ENCODE measurements around the gene MLKL. TPM values are rescaled to one million over a fixed set of nuclear protein-coding genes. Genes with fewer than 3 reads are reported as not detected.

MLKL gene
- total and polyA plus RNA-seq, 12 donors = 1.7 to 11.1 (median 3.9) TPM

DNA sequence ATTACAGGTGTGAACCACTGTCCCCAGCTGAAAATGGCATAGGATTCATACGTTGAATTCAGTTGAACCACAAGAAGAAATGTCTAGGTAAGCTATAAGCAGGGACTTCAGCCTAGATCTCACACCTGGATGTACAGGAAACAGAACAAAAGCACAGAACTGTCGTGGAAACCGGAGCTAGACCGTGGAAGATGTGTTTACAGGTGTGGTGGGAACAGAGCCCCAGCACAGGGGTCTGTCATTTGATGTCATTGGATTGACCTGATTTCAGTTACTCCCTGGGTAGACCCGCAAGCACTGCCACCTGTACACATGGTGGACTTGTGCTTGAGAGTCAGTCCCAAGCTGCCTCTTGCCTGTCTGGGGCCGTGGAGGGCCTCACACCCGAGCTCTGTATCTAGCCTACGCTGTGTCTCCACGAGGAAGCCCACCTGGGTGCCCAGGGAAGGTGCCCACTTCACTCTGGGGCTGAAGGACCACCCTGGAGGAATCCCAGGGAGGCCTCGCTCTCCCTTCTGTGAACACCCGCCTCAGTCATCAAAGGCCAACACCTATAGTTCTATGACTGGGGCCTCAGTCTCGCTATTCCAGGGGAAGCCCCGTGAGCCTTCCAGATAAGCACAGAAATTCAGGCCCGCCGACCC lies 32.2 kb upstream of the MLKL start:
- Histone ChIP-seq H3K9me3 (no peaks in the 10 kb centered on the region), H3K4me3 (no peak overlapping the region), H3K27ac (no peak overlapping the region), H3K27me3 (peaks cover 0 to 34% (median 18%) of the 10 kb centered on the region in 7 donors), H3K4me1 (no peaks in the 10 kb centered on the region), H3K36me3 (no peaks in the 10 kb centered on the region)
- TF ChIP-seq, protein P1, sequence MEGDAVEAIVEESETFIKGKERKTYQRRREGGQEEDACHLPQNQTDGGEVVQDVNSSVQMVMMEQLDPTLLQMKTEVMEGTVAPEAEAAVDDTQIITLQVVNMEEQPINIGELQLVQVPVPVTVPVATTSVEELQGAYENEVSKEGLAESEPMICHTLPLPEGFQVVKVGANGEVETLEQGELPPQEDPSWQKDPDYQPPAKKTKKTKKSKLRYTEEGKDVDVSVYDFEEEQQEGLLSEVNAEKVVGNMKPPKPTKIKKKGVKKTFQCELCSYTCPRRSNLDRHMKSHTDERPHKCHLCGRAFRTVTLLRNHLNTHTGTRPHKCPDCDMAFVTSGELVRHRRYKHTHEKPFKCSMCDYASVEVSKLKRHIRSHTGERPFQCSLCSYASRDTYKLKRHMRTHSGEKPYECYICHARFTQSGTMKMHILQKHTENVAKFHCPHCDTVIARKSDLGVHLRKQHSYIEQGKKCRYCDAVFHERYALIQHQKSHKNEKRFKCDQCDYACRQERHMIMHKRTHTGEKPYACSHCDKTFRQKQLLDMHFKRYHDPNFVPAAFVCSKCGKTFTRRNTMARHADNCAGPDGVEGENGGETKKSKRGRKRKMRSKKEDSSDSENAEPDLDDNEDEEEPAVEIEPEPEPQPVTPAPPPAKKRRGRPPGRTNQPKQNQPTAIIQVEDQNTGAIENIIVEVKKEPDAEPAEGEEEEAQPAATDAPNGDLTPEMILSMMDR (IDR thresholded peaks at IDR 0.05) = no peak
- WGBS, 2 donors = 89 to 92% methylated on average over 15 of the region's 15 CpGs
- ATAC-seq (no peak), DNase-seq (no peak)
- intact Hi-C loops (cut with DNase I) = no loop called here

DNA sequence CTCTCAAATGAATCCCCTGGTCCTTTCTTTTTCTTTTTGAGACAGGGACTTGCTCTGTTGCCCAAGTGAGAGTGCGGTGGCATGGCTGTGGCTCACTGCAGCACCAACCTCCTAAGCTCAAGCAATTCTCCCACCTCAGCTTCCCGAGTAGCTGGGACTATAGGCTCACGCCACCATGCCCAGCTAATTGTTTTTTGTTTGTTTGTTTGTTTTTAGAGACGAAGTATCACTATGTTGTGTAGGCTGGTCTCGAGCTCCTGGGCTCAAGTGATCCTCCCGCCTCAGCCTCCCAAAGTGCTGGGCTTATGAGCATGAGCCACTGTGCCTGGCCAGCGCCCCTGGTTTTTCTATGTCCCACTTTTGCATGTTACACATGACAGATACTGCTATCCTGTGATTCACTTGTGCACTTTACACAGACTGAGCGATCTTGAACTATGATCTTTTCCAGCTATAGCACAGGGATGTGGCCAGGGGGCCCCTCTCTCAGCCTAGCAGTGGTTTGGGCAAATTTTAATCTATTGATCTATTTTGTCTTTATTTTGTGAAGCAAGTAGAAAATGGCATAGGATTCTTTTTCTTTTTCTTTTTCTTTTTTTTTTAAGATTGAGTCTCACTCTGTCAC lies 31.3 kb upstream of the MLKL start:
- no peak for ATAC-seq
- WGBS, 2 donors = 83 to 89% methylated on average over 8 of the region's 8 CpGs
- intact Hi-C loops (cut with DNase I) = no loop called here

DNA sequence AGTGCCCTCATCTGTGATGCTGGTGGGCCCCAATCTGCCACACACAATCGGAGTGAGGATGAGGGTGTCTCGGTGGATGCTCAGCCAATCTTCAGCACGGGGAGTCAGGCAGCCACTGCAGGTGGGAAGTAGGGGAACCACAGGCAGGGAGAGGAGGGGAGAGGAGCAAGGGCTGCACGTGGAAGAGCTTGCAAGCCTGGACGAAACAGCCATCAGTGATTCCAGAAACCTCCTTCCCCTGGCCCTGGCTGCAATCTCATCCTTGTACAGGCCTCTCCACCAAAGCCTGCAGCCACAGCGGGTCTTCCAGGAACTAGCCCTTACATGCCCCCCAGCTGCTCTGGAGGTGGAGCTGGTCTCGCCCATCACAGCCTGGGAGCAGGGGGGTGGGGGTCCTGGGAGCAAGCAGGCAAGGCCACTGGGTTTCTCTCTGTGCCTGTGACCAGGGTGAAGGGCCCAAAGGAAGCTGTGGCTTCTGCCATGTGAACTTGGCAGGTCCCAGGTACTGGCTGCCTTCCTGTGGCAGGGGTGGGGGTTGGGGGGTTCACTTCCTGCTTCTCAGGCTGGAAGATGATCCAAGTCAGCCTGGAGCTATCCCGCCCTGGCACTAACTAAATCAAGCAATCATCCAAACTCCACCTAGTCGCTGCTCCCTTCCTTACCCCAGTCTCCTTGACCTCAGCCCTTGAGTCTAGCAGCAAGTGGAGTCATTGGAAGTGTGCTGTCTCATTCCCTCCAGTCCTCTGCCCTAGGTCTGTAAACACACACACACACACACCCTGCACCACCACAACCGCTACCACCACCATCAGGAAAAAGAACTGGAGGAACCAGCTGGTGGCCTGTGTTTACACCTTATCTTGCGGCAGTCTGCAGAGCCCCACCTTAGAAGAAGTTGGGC lies 29.4 kb upstream of the MLKL start:
- ATAC-seq (no peak), DNase-seq (no peak)
- H3K36me3 ChIP-seq = no peaks in the 10 kb centered on the region
- peaks cover 0 to 24% (median 7%) of the 10 kb centered on the region in 7 donors for H3K27me3 ChIP-seq
- no peak overlapping the region for H3K4me3 ChIP-seq
- intact Hi-C loops (cut with DNase I) = no loop called here
- TF ChIP-seq, protein P1 (IDR thresholded peaks at IDR 0.05) = no peak
- H3K27ac ChIP-seq = no peak overlapping the region
- 55 to 66% methylated on average over 11 of the region's 11 CpGs for WGBS, 2 donors
- H3K9me3 ChIP-seq = peaks cover 0 to 13% (median 5%) of the 10 kb centered on the region in 11 donors
- no peaks in the 10 kb centered on the region for H3K4me1 ChIP-seq

More for the DNA sequence above, 31.3 kb upstream of the MLKL start:
- no peak for DNase-seq
- H3K27me3 ChIP-seq = peaks cover 0 to 32% (median 18%) of the 10 kb centered on the region in 7 donors
- peaks cover 0 to 7% (median 2%) of the 10 kb centered on the region in 11 donors for H3K9me3 ChIP-seq
- H3K36me3 ChIP-seq = no peaks in the 10 kb centered on the region
- no peak overlapping the region for H3K27ac ChIP-seq
- no peak overlapping the region for H3K4me3 ChIP-seq
- TF ChIP-seq, protein P1 (IDR thresholded peaks at IDR 0.05) = no peak
- H3K4me1 ChIP-seq = no peaks in the 10 kb centered on the region

DNA sequence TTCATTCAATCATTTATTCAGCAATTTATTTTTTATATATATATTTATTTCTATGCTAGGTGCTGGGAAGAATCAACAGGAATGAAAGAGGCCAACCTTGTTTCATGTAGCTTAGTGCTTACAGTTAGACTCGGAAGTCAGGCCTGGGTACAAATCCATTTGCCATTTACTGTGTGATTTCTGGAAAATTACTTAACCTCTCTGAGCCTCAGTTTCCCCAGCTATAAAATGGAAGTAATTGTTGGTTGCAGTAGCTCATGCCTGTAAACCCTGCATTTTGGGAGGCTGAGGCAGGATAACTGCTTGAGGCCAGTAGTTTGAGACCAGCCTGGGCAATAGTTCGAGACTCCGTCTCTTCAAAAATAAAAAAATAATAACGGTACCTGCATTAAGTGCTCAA lies 27.2 kb upstream of the MLKL start:
- peaks cover 0 to 24% (median 2%) of the 10 kb centered on the region in 7 donors for H3K27me3 ChIP-seq
- peaks cover 0 to 13% (median 5%) of the 10 kb centered on the region in 11 donors for H3K9me3 ChIP-seq
- ATAC-seq (no peak), DNase-seq (no peak)
- 94 to 97% methylated on average over 4 of the region's 4 CpGs for WGBS, 2 donors
- TF ChIP-seq, protein P1 (IDR thresholded peaks at IDR 0.05) = no peak
- no peak overlapping the region for H3K27ac ChIP-seq
- no peaks in the 10 kb centered on the region for H3K4me1 ChIP-seq
- H3K4me3 ChIP-seq = no peak overlapping the region
- intact Hi-C loops (cut with DNase I) = no loop called here
- H3K36me3 ChIP-seq = no peaks in the 10 kb centered on the region

Data from heart right ventricle (tissue), 16 donors.